Skeletal muscle tissue (tissue), 4 donors: ENCODE data around the gene PCDHGC3. TPM values are rescaled to one million over a fixed set of nuclear protein-coding genes. Genes with fewer than 3 reads are reported as not detected.
A peak's percentile ranks its signal among the peaks of the same experiment; 100 is the strongest.
"Not testable (repeated sequence)": the region's sequence is repeated elsewhere in the genome, so short reads cannot be mapped to it uniquely, and the experiment has no call there.

ENCODE experiments used
- H3K27ac ChIP-seq: one replicate; pipeline ENCODE4 v1.7.0; 2013; ENCODE audit warnings: mild to moderate bottlenecking, low read depth, low read length, inconsistent platforms
- H3K27me3 ChIP-seq, 3 donors: one replicate each; pipeline ENCODE4 v1.7.0; 2013; ENCODE audit warnings: low read length in 3 of 3; ENCODE audit not compliant: control insufficient read depth in 3 of 3, insufficient read depth in 3 of 3
- H3K36me3 ChIP-seq, 3 donors: one replicate each; pipeline ENCODE4 v1.7.0; 2013; ENCODE audit warnings: low read length in 3 of 3; ENCODE audit not compliant: control insufficient read depth in 3 of 3, insufficient read depth in 3 of 3
- H3K4me1 ChIP-seq, 3 donors: one replicate each; pipeline ENCODE4 v1.7.0; 2013; ENCODE audit warnings: low read length in 3 of 3, mild to moderate bottlenecking in 3 of 3; ENCODE audit not compliant: control insufficient read depth in 3 of 3, insufficient read depth in 3 of 3
- H3K4me3 ChIP-seq, 3 donors: one replicate each; pipeline ENCODE4 v1.7.0; 2013; ENCODE audit warnings: low read length in 3 of 3
- H3K9ac ChIP-seq, 3 donors: one replicate each; pipeline ENCODE4 v1.7.0; 2013; ENCODE audit warnings: low read length in 3 of 3, mild to moderate bottlenecking in 3 of 3, moderate library complexity in 2 of 3, low read depth in 1 of 3
- H3K9me3 ChIP-seq, 3 donors: one replicate each; pipeline ENCODE4 v1.7.0; 2013; ENCODE audit warnings: low read length in 3 of 3; ENCODE audit not compliant: control insufficient read depth in 3 of 3
- total RNA-seq: library from RNA; depleted of rRNA; stranded (reverse); fragments of >200 nt; gene quantifications from one replicate; pipeline ENCODE4 v1.2.3, GENCODE V29; 2014
- donor health status: Osteomylitis.

Gene PCDHGC3
- total RNA-seq: 38.1 TPM

DNA sequence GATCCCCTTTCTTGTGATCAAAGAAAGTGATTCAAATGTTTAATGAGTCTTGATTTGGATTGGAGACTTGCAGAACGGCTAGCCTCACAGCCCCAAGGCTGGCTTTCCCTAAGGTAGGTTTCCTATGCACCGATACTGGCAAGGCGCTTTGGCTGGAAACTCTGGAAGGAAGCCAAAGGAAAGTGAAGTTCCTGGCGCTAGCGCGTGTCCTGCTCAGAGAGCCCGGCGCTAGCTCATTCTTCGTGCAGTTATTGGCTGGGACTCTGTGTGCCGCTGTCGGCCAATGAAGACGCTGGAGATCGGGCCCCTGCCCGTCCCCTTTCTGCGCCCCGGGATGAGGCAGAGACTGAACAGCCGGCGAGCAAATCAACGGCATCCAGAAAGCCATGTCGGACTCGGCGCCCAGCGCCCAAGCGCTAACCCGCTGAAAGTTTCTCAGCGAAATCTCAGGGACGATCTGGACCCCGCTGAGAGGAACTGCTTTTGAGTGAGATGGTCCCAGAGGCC lies at the start of gene PCDHGC3:
TSS of gene PCDHGC3 (plus strand) at position 342 of the 507 bp plus-strand sequence. CDS start at position 493, 151 bp downstream.
- peaks cover 38 to 45% (median 43%) of the 10 kb centered on the region in 3 donors for H3K4me1 ChIP-seq
- no peaks in the 10 kb centered on the region for H3K36me3 ChIP-seq
- peak within 1 kb of the TSS; percentile 91 to 96 (median 96) for H3K4me3 ChIP-seq
- peak within 1 kb of the TSS; percentile 84 to 94 (median 92) for H3K9ac ChIP-seq
- peak within 1 kb of the TSS; percentile 89 for H3K27ac ChIP-seq
- no peaks in the 10 kb centered on the region for H3K9me3 ChIP-seq
- H3K27me3 ChIP-seq: no peaks in the 10 kb centered on the region

DNA sequence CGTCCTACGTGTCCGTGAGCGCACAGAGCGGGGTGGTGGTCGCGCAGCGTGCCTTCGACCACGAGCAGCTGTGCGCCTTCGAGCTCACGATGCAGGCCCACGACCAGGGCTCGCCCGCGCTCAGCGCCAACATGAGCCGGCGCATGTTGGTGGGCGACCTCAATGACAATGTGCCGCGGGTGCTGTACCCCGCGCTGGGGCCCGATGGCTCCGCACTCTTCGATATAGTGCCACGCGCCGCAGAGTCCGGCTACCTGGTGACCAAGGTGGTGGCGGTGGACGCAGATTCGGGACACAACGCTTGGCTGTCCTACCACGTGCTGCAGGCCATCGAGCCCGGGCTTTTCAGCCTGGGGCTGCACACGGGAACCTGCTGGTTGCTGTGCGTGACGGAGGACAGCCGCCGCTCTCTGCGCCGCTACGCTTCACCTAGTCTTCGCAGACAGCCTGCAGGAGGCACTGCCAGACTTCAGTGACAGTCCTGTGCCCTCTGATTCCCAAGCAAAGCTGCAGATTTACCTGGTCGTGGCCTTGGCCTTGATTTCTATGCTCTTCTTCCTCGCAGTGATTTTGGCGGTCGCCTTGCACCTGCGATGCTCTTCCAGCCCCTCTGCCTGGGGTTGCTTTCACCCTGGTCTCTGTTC lies 47.9 kb upstream of the PCDHGC3 start:
- Histone ChIP-seq H3K27me3 (no peaks in the 10 kb centered on the region), H3K4me3 (peak overlapping the region in 2 of 3 donors; percentile 9), H3K36me3 (peaks cover 7 to 16% (median 13%) of the 10 kb centered on the region in 3 donors), H3K27ac (no peak overlapping the region), H3K9ac (no peak overlapping the region), H3K9me3 (peaks cover 18 to 42% (median 29%) of the 10 kb centered on the region in 3 donors), H3K4me1 (peaks cover 2 to 9% (median 4%) of the 10 kb centered on the region in 3 donors)

DNA sequence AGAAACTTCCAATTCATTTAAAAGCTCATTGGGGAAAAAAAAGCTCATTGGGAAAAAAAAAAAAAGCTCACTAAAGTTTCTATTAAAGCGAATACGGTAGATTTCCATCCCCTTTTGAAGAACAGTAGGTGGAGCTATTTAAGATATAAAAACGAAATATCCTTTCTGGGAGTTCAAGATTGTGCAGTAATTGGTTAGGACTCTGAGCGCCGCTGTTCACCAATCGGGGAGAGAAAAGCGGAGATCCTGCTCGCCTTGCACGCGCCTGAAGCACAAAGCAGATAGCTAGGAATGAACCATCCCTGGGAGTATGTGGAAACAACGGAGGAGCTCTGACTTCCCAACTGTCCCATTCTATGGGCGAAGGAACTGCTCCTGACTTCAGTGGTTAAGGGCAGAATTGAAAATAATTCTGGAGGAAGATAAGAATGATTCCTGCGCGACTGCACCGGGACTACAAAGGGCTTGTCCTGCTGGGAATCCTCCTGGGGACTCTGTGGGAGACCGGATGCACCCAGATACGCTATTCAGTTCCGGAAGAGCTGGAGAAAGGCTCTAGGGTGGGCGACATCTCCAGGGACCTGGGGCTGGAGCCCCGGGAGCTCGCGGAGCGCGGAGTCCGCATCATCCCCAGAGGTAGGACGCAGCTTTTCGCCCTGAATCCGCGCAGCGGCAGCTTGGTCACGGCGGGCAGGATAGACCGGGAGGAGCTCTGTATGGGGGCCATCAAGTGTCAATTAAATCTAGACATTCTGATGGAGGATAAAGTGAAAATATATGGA lies 45.2 kb upstream of the PCDHGC3 start, which contains the start of gene PCDHGA12:
TSS of gene PCDHGA12 (plus strand) at position 176 of the 782 bp plus-strand sequence. CDS start at position 429, 253 bp downstream.
- H3K27ac ChIP-seq: no peak within 1 kb of the TSS
- peak within 1 kb of the TSS; percentile 54 to 78 (median 70) for H3K4me3 ChIP-seq
- H3K36me3 ChIP-seq: peaks cover 7 to 16% (median 13%) of the 10 kb centered on the region in 3 donors
- peak within 1 kb of the TSS in 2 of 3 donors; percentile 43 to 51 for H3K9ac ChIP-seq
- H3K9me3 ChIP-seq: peaks cover 15 to 37% (median 17%) of the 10 kb centered on the region in 3 donors
- H3K4me1 ChIP-seq: peaks cover 2 to 8% (median 4%) of the 10 kb centered on the region in 3 donors
- H3K27me3 ChIP-seq: no peaks in the 10 kb centered on the region

DNA sequence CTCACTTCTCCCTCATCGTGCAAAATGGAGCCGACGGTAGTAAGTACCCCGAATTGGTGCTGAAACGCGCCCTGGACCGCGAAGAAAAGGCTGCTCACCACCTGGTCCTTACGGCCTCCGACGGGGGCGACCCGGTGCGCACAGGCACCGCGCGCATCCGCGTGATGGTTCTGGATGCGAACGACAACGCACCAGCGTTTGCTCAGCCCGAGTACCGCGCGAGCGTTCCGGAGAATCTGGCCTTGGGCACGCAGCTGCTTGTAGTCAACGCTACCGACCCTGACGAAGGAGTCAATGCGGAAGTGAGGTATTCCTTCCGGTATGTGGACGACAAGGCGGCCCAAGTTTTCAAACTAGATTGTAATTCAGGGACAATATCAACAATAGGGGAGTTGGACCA lies 44.5 kb upstream of the PCDHGC3 start:
- Histone ChIP-seq H3K9ac (peak overlapping the region in 1 of 3 donors; percentile 50), H3K36me3 (peaks cover 7 to 13% (median 13%) of the 10 kb centered on the region in 3 donors), H3K4me3 (peak overlapping the region; percentile 54 to 78 (median 70)), H3K4me1 (peaks cover 2 to 8% (median 4%) of the 10 kb centered on the region in 3 donors), H3K9me3 (peaks cover 10 to 34% (median 13%) of the 10 kb centered on the region in 3 donors), H3K27me3 (no peaks in the 10 kb centered on the region), H3K27ac (no peak overlapping the region)

DNA sequence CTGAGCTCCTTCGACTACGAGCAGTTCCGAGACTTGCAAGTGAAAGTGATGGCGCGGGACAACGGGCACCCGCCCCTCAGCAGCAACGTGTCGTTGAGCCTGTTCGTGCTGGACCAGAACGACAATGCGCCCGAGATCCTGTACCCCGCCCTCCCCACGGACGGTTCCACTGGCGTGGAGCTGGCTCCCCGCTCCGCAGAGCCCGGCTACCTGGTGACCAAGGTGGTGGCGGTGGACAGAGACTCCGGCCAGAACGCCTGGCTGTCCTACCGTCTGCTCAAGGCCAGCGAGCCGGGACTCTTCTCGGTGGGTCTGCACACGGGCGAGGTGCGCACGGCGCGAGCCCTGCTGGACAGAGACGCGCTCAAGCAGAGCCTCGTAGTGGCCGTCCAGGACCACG lies 43.5 kb upstream of the PCDHGC3 start:
- not testable (repeated sequence) for H3K4me1 ChIP-seq, H3K9ac ChIP-seq, H3K27me3 ChIP-seq, H3K27ac ChIP-seq
- H3K9me3 ChIP-seq: peaks cover 5 to 26% (median 10%) of the 10 kb centered on the region in 3 donors
- H3K36me3 ChIP-seq: peaks cover 7 to 13% (median 11%) of the 10 kb centered on the region in 3 donors
- H3K4me3 ChIP-seq: peak overlapping the region; percentile 29 to 78 (median 51)

DNA sequence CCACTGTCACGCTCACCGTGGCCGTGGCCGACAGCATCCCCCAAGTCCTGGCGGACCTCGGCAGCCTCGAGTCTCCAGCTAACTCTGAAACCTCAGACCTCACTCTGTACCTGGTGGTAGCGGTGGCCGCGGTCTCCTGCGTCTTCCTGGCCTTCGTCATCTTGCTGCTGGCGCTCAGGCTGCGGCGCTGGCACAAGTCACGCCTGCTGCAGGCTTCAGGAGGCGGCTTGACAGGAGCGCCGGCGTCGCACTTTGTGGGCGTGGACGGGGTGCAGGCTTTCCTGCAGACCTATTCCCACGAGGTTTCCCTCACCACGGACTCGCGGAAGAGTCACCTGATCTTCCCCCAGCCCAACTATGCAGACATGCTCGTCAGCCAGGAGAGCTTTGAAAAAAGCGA lies 43.0 kb upstream of the PCDHGC3 start:
- not testable (repeated sequence) for H3K4me1 ChIP-seq, H3K9ac ChIP-seq, H3K27ac ChIP-seq, H3K36me3 ChIP-seq, H3K27me3 ChIP-seq
- peak overlapping the region in 1 of 3 donors; percentile 14 for H3K4me3 ChIP-seq
- H3K9me3 ChIP-seq: peaks cover 2 to 21% (median 6%) of the 10 kb centered on the region in 3 donors

DNA sequence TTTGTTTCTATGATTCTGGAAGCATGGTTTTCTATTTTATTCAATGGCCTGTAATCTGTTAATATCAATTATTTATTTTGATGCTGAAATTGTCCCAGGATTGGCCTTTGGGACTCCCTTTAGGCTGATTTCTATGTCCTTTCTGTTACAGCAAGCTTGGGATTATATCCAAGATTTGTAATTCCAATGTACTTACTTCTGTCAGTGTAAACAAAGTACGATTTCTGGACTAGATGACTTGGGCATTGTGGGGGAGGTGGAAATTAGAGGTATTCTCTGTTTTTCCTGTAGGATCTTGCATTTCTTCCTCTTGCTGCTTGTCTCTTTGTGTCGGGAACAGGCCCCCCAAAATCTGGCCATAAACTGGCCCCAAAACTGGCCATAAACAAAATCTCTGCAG lies 41.8 kb upstream of the PCDHGC3 start:
- Histone ChIP-seq H3K4me1 (peaks cover 2 to 8% (median 4%) of the 10 kb centered on the region in 3 donors), H3K9ac (no peak overlapping the region), H3K27ac (no peak overlapping the region), H3K9me3 (peaks cover 0 to 15% (median 5%) of the 10 kb centered on the region in 3 donors), H3K27me3 (no peaks in the 10 kb centered on the region), H3K4me3 (no peak overlapping the region), H3K36me3 (peaks cover 0 to 4% (median 3%) of the 10 kb centered on the region in 3 donors)

DNA sequence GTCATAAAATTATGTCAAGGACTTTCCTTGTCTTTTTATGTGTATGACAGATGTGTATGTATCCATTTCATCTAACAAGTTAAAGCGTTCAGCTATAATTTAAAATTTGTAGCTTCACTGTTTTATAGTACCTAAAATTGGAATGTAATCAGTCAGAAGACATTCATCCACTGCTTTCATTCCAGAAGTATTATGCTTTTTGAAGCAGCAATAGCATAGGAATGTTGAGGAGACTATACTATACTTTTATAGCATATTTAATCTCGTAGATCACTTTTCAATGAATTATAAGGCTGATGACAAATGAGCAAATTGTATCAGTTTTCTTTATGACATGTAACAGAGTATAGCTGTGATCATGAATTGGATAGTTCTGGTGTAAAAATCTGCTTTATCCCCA lies 38.5 kb upstream of the PCDHGC3 start:
- H3K4me3 ChIP-seq: no peak overlapping the region
- H3K36me3 ChIP-seq: peaks cover 0 to 5% (median 0%) of the 10 kb centered on the region in 3 donors
- no peak overlapping the region for H3K27ac ChIP-seq
- H3K9ac ChIP-seq: no peak overlapping the region
- H3K27me3 ChIP-seq: no peaks in the 10 kb centered on the region
- H3K4me1 ChIP-seq: peaks cover 0 to 3% (median 0%) of the 10 kb centered on the region in 3 donors
- H3K9me3 ChIP-seq: peaks cover 3 to 10% (median 3%) of the 10 kb centered on the region in 3 donors

DNA sequence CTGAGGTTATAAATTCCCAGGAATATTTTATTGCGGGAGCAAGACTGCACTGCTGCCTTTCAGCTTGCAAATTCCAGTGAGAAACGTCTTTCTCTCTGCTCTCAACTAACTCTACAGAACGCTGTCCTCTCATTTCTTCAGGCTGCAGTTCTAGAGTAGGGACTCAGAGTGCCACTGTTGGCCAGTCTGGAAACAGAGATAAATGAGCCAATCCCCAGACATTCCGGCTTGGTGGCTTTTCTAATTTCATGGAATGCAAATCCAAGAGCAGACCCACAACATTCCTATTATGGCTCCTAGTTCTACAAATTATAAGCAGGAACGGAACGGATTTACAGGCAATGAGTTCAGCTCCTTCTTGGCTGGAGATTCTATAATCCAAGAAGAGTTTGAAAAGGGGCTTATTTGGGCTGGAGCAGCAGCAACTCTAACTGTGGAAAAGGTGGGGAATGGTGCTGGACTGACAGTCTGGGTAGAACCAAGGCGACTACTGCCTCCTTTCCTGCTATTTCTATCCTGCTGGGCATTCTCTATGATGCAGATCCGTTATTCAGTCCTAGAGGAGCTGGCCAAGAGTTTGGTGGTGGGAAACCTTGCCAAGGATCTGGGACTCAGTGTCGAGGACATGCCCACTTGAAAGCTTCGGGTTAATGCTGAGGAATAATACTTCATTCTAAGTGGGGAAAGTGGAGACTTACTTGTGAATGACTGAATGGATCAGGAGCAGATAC lies 36.2 kb upstream of the PCDHGC3 start:
- H3K9me3 ChIP-seq: peaks cover 3 to 10% (median 3%) of the 10 kb centered on the region in 3 donors
- no peaks in the 10 kb centered on the region for H3K27me3 ChIP-seq
- H3K9ac ChIP-seq: no peak overlapping the region
- no peak overlapping the region for H3K27ac ChIP-seq
- peaks cover 0 to 5% (median 0%) of the 10 kb centered on the region in 3 donors for H3K36me3 ChIP-seq
- H3K4me1 ChIP-seq: no peaks in the 10 kb centered on the region
- no peak overlapping the region for H3K4me3 ChIP-seq
